Keratinocyte (primary cell): ENCODE measurements around the gene COPZ1. TPM values are rescaled to one million over a fixed set of nuclear protein-coding genes. Genes with fewer than 3 reads are reported as not detected.

Experiments
- DNase-seq: peaks from one replicate; pipeline ENCODE4 v3.0.0-alpha.2; 2011; ENCODE audit warnings: low read depth, missing footprints, low spot score
- FAIRE-seq: peaks from 2 replicates; lab custom pipeline; 2011; peaks lifted over from hg19 to GRCh38; lab: Jason Lieb, UNC
- H2AFZ ChIP-seq: 2 replicates; pipeline ENCODE4 v1.6.0; 2012; ENCODE audit warnings: low read length, control low read depth, inconsistent platforms; ENCODE audit not compliant: control insufficient read depth
- H3K27ac ChIP-seq: 2 replicates; pipeline ENCODE4 v1.5.1; 2011; ENCODE audit warnings: low read length; ENCODE audit not compliant: control insufficient read depth, insufficient read depth
- H3K27me3 ChIP-seq: 3 replicates; pipeline ENCODE4 v1.6.0; 2011; ENCODE audit warnings: low read length; ENCODE audit not compliant: control insufficient read depth, insufficient read depth; ENCODE audit errors: extremely low read depth
- H3K36me3 ChIP-seq, 2 experiments: 2 replicates in 1 of 2; 3 replicates in 1 of 2; pipeline ENCODE4 v1.5.1; 2011; ENCODE audit warnings: low read length in 2 of 2, mild to moderate bottlenecking in 1 of 2; ENCODE audit not compliant: control insufficient read depth in 2 of 2, insufficient read depth in 2 of 2; ENCODE audit errors: extremely low read depth in 1 of 2
- H3K4me1 ChIP-seq: 3 replicates; pipeline ENCODE4 v1.5.1; 2011; ENCODE audit warnings: low read length; ENCODE audit not compliant: control insufficient read depth, insufficient read depth; ENCODE audit errors: extremely low read depth
- H3K4me2 ChIP-seq: 3 replicates; pipeline ENCODE4 v1.6.0; 2011; ENCODE audit warnings: low read depth, low read length; ENCODE audit not compliant: control insufficient read depth, insufficient read depth; ENCODE audit errors: extremely low read depth
- H3K4me3 ChIP-seq, 3 experiments: fragments of 200-600 bp in 1 of 3; sonication (generic) in 1 of 3; 2 replicates in 2 of 3; 3 replicates in 1 of 3; pipeline ENCODE4 v1.5.1; 2011 to 2016; ENCODE audit warnings: low read length in 3 of 3, mild to moderate bottlenecking in 3 of 3, control low read depth in 2 of 3, inconsistent platforms in 1 of 3, low read depth in 1 of 3, mixed read lengths in 1 of 3, mixed run types in 1 of 3, moderate library complexity in 1 of 3; ENCODE audit not compliant: control insufficient read depth in 2 of 3, insufficient read depth in 2 of 3; ENCODE audit errors: extremely low read depth in 1 of 3
- H3K79me2 ChIP-seq: 2 replicates; pipeline ENCODE4 v1.6.0; 2012; ENCODE audit warnings: low read length; ENCODE audit not compliant: control insufficient read depth, insufficient read depth
- H3K9ac ChIP-seq: 3 replicates; pipeline ENCODE4 v1.6.0; 2011; ENCODE audit warnings: low read length; ENCODE audit not compliant: control insufficient read depth, insufficient read depth; ENCODE audit errors: extremely low read depth
- H3K9me1 ChIP-seq: 3 replicates; pipeline ENCODE4 v1.6.0; 2011; ENCODE audit warnings: low read length; ENCODE audit not compliant: control insufficient read depth, insufficient read depth; ENCODE audit errors: extremely low read depth
- H3K9me3 ChIP-seq: 2 replicates; pipeline ENCODE4 v1.5.1; 2012; ENCODE audit warnings: low read depth, low read length; ENCODE audit not compliant: control insufficient read depth
- H4K20me1 ChIP-seq: 3 replicates; pipeline ENCODE4 v1.6.0; 2011; ENCODE audit warnings: low read length; ENCODE audit not compliant: control insufficient read depth, insufficient read depth; ENCODE audit errors: extremely low read depth
- EZH2 ChIP-seq: IDR thresholded peaks from one replicate; pipeline ENCODE4 v1.6.1; 2012; ENCODE audit warnings: inconsistent platforms, mild to moderate bottlenecking, low read length, moderate library complexity
- dilution Hi-C: fragments of 300-500 bp; cut with MboI; formaldehyde crosslinking; loops from one replicate; pipeline ENCODE4 v1.7.0; 2020; ENCODE audit warnings: low sequenced_read_pairs; ENCODE audit not compliant: extremely low pct_ligation_motif_present
- polyA plus RNA-seq, 5 experiments: library from polyadenylated mRNA; depleted of rRNA in 3 of 5; stranded (reverse) in 3 of 5; stranded (forward) in 1 of 5; unstranded in 1 of 5; fragments of >200 nt; gene quantifications; 1 replicate in 1 of 5; 2 replicates in 3 of 5; 3 replicates in 1 of 5; pipeline versions ENCODE4 v1.2.1 to v1.2.3, GENCODE V29; 2011 to 2012; ENCODE audit warnings: missing spikeins in 2 of 5, low read depth in 1 of 5, low replicate concordance in 1 of 5
- TF ChIP-seq, protein P1 (sequence below), 3 experiments: IDR thresholded peaks in 1 of 3; conservative IDR thresholded peaks in 1 of 3; optimal IDR thresholded peaks in 1 of 3; 2 replicates in 2 of 3; 3 replicates in 1 of 3; pipeline versions ENCODE3 to v1.5.1; 2011; ENCODE audit warnings: low read length in 3 of 3, mild to moderate bottlenecking in 3 of 3, moderate library complexity in 2 of 3, control low read depth in 1 of 3, inconsistent platforms in 1 of 3; ENCODE audit not compliant: insufficient read depth in 2 of 3; ENCODE audit errors: extremely low read depth in 1 of 3

COPZ1 gene
- polyA plus RNA-seq, 1 donor (not counting 4 experiments of a cell fraction or from before 2014, with no cell fraction given) = 280 TPM

DNA sequence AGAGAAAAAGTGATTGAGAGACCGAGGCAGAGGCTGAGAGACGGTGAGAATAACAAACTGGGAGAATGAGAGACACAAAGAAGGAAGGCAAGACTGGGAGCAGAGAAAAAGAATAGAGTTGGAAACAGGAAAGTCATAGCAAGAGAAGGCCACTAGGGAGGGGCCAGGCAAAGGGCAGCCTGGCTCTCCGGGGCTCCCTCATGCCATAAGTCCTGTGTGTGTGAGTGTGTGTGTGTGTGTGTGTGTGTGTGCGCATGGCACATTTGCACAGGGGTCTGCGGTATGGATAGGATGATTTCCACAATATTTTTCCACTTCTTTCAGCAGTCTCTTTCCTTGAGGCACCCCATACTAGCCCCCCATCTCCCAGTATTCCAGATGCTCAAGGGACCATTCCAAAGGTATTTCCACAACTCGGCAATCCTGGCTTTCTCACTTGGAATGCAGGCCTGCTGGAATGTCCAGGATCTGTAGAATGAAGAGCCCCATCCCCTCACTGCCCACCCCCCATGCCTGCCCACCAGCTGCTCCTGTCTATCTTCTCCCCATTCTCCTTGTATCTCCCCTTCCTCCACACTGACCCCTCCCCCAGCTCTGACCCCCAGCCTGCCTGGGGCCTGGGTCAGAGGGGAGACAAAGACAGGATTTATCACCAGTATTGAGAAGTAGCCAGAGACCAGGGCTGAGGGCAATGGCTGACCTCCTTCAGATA is 30.3 kb downstream of the COPZ1 start:
- DNase-seq = no peak
- Histone ChIP-seq H3K4me1 (peaks cover 19% of the 10 kb centered on the region), H3K4me2 (no peak overlapping the region), H2AFZ (no peak overlapping the region), H3K27ac (no peak overlapping the region), H3K9me3 (no peaks in the 10 kb centered on the region), H4K20me1 (no peaks in the 10 kb centered on the region), H3K4me3 (no peak overlapping the region), H3K9me1 (no peaks in the 10 kb centered on the region), H3K79me2 (no peaks in the 10 kb centered on the region), H3K9ac (no peak overlapping the region), H3K36me3 (peaks cover 6 to 12% of the 10 kb centered on the region in 2 experiments), H3K27me3 (no peaks in the 10 kb centered on the region)
- dilution Hi-C loops = no loop called here
- FAIRE-seq = no peak
- TF ChIP-seq, protein P1, sequence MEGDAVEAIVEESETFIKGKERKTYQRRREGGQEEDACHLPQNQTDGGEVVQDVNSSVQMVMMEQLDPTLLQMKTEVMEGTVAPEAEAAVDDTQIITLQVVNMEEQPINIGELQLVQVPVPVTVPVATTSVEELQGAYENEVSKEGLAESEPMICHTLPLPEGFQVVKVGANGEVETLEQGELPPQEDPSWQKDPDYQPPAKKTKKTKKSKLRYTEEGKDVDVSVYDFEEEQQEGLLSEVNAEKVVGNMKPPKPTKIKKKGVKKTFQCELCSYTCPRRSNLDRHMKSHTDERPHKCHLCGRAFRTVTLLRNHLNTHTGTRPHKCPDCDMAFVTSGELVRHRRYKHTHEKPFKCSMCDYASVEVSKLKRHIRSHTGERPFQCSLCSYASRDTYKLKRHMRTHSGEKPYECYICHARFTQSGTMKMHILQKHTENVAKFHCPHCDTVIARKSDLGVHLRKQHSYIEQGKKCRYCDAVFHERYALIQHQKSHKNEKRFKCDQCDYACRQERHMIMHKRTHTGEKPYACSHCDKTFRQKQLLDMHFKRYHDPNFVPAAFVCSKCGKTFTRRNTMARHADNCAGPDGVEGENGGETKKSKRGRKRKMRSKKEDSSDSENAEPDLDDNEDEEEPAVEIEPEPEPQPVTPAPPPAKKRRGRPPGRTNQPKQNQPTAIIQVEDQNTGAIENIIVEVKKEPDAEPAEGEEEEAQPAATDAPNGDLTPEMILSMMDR (optimal IDR thresholded peaks at IDR 0.05 in 1 of 3, IDR thresholded peaks at IDR 0.05 in 1 of 3, conservative IDR thresholded peaks at IDR 0.05 in 1 of 3; ENCODE audit: extremely low read depth in 1 of 3, insufficient read depth in 2 of 3, low read length in 3 of 3) = peak in 1 of 3 experiments; percentile 13
- no peak for TF ChIP-seq EZH2

DNA sequence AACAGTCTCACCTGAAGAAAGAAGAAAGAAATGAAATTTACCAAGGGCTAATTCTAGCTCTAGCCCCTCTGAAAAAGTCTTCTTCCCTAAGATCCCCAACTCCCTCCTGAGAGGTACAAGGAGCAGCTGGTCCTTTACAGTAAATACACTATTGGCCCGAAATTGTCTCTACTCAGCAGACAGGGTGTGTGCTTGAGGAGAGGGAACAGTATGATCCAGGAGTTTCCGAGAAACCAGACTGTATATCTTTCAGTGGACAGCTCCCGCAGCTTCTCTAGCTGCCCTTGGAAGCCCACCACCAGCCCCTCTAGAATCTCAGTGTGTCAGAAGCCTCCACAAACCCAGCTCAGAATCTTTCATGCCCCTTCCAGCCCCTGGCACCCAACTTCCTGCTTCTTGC is 31.3 kb downstream of the COPZ1 start:
- no peaks in the 10 kb centered on the region for H4K20me1 ChIP-seq

More for the DNA sequence above, 31.3 kb downstream of the COPZ1 start:
- no peak overlapping the region for H2AFZ ChIP-seq
- H3K9me1 ChIP-seq = no peaks in the 10 kb centered on the region
- H3K4me3 ChIP-seq = no peak overlapping the region
- H3K9ac ChIP-seq = no peak overlapping the region
- no peak overlapping the region for H3K27ac ChIP-seq
- DNase-seq = no peak
- peaks cover 0 to 6% of the 10 kb centered on the region in 2 experiments for H3K36me3 ChIP-seq
- H3K4me1 ChIP-seq = peaks cover 25% of the 10 kb centered on the region
- H3K79me2 ChIP-seq = no peaks in the 10 kb centered on the region
- no peaks in the 10 kb centered on the region for H3K9me3 ChIP-seq
- no peak for TF ChIP-seq EZH2
- TF ChIP-seq, protein P1 (optimal IDR thresholded peaks at IDR 0.05 in 1 of 3, IDR thresholded peaks at IDR 0.05 in 1 of 3, conservative IDR thresholded peaks at IDR 0.05 in 1 of 3; ENCODE audit: extremely low read depth in 1 of 3, insufficient read depth in 2 of 3, low read length in 3 of 3) = no peak
- no peak overlapping the region for H3K4me2 ChIP-seq
- dilution Hi-C loops = no loop called here
- H3K27me3 ChIP-seq = no peaks in the 10 kb centered on the region
- no peak for FAIRE-seq
